Epithelial cell of proximal tubule (primary cell): ENCODE measurements around the gene DPYSL4. TPM values are rescaled to one million over a fixed set of nuclear protein-coding genes. Genes with fewer than 3 reads are reported as not detected.

Source experiments
- DNase-seq: peaks from one replicate; pipeline ENCODE4 v3.0.0-alpha.2; 2011; ENCODE audit warnings: low read depth
- H3K4me3 ChIP-seq: 2 replicates; pipeline ENCODE4 v1.5.1; 2011; ENCODE audit warnings: low read depth, mild to moderate bottlenecking, low read length
- total RNA-seq: library from RNA; depleted of rRNA; stranded (reverse); fragments of >200 nt; gene quantifications from 2 replicates; pipeline ENCODE4 v1.2.3, GENCODE V29; 2015
- TF ChIP-seq, protein P1 (sequence below): conservative IDR thresholded peaks from 2 replicates; pipeline ENCODE4 v1.5.1; 2012; ENCODE audit warnings: low read depth, mild to moderate bottlenecking, low read length

The DPYSL4 gene
- total RNA-seq, 1 donor from 2014 or later: 3.3 TPM

DNA sequence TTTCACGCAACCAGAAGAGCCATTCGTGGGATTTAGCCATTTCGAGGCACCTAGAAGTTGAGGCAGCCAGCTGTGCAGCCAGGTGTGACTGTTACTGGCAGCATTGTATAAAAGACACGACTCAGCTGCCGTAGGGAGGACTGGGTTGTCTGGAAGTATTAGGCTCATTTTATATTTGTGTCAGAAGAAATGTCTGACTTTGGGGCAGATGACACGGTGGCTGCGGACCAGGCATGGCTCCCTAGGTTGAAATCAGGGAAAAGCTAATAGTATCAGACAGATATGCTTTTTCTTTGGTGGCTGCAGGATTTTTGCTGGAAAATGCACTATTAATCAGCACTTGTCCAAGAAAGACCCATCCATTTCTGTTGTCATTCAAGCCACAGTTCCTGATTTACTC is 4.2 kb upstream of the DPYSL4 start:
- TF ChIP-seq, protein P1, sequence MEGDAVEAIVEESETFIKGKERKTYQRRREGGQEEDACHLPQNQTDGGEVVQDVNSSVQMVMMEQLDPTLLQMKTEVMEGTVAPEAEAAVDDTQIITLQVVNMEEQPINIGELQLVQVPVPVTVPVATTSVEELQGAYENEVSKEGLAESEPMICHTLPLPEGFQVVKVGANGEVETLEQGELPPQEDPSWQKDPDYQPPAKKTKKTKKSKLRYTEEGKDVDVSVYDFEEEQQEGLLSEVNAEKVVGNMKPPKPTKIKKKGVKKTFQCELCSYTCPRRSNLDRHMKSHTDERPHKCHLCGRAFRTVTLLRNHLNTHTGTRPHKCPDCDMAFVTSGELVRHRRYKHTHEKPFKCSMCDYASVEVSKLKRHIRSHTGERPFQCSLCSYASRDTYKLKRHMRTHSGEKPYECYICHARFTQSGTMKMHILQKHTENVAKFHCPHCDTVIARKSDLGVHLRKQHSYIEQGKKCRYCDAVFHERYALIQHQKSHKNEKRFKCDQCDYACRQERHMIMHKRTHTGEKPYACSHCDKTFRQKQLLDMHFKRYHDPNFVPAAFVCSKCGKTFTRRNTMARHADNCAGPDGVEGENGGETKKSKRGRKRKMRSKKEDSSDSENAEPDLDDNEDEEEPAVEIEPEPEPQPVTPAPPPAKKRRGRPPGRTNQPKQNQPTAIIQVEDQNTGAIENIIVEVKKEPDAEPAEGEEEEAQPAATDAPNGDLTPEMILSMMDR: no peak
- no peak overlapping the region for H3K4me3 ChIP-seq

DNA sequence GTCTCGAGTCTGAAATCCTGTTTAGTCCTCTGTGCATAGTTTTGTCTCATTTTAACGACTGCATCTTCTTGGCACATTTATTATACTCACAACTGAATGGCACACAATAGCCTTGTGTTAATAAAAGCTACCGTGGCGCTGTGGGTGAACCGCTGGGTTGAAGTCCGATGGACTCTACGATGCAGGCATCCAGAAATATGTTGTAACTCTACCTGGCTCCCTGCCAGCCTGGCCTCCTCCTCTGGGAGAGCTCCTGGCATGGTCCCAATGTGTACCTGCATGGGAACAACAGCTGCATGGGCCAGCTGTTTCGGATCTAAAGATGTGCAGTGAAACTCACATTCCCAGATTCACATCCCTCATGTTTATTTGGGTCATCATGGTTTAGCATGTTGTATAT is 3.7 kb upstream of the DPYSL4 start:
- no peak for DNase-seq
- H3K4me3 ChIP-seq: no peak overlapping the region
- TF ChIP-seq, protein P1: no peak

More for the DNA sequence above, 4.2 kb upstream of the DPYSL4 start:
- DNase-seq: no peak

DNA sequence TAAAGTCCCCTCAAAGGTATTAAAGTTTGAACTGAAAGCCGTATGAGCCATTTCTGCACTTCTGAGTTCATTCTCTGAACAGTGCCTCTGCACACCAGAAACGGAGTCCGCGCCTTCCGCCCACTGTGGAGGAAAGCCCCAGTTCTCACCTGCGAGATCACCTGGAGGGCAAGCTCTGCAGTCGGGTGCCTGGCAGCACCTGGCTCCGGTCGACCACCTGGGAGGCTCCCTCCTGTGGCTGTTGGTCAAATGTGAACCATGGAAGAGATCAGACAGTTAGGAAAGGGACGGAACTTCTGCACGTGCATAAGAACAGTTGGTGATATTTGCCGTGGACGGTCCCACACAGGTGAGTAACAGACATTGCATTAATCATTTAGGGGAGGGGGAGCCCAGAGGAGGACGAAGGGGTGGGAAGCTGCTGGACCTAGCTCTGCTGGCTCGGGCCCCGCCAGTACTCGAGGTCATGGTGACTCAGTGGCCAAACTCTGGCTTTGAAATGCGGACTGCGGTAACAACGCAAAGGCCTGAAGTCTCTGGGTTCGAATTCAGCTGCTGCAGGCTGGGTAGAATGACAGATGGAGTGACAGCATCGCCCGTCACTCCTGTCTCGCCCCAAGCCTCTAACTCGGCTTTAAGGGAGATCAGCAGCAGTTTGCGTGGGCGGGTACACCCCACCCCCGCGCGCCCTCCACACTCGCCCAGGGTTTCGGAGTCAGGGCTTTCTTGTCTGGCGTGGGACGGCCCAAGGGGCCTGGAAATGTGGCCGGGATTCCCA is 1.7 kb upstream of the DPYSL4 start:
- DNase-seq: no peak
- TF ChIP-seq, protein P1: no peak
- H3K4me3 ChIP-seq: no peak overlapping the region

DNA sequence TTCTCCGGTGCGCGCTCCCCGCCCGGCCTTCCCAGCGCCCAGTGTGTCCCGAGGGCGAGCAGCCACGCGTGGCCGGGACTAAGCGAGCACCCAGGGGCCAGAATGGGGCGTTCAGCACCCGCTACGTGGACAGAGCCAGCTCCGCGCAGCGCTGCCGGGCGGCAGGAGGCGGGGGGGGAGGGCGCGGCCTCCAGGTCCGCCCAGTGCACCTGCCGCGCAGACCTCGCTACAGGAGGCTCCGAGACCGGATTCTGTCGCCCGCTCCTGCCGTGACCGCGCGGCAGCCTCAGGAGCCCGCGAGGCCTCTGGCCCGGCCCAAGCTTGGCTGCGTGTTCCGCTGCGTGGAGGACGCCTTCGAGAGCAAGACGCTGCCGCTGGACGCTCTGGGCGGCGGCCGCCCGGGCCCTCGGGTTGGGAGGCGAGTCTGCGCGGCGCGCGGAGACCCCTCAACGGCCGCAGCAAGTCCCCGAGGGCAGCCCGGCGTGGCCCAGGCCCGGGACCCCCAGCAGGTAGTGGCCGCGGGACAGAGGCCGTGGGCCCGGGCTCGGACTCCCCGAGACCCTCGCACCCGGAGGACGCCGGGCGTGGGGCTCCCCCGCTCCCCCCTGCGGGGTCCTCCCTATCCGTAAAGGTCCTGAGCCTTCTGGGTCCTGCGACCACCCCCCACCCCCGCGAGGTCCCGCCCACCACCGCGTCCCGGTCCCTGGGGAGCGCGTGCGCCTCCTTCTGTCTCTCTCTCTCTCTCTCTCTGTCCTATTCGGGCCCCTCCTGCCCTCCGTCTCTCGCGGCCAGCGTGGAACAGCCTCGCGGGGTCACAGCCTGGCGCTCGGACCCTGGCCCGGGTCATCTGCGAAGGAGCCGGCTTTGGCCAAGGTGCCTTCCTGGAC is 904 bp upstream of the DPYSL4 start:
- TF ChIP-seq, protein P1: no peak
- H3K4me3 ChIP-seq: peak overlapping the region; percentile 22
- no peak for DNase-seq

DNA sequence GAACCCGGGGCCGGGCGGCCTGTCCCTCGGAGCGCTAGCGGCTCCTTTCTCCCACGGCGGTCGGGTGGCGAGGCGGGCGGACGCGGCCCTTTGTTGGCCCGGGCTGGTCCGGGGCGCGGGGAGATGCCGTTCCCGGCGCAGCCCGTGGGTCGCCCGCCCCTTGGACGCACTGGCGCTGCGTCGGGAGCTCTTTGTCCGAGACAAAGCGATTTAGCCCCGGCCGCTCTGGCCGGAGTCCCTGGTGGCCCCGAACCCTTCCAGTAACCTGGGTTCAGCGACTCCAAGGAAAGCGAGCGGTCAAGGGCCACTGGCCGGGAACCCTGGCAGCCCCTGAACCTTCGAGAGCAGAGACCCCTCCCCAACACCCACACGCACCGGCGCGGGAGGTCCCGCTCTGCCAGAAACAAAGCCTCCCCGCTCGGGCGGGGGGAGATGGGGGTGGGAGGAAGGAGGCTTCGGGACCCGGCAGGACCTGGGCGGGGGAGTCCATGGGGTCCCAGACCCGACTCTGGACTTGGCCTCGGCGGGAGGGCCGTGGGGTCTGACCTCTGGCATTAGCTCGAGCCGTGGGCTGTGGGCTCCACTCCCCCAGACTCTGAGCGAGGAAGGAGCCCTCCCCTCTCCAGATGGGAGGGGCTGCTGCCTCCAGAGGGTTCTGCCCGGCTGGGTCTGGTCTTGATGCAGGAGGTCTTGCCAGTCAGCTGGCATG is 836 bp downstream of the DPYSL4 start:
- TF ChIP-seq, protein P1: no peak
- no peak overlapping the region for H3K4me3 ChIP-seq
- DNase-seq: no peak

DNA sequence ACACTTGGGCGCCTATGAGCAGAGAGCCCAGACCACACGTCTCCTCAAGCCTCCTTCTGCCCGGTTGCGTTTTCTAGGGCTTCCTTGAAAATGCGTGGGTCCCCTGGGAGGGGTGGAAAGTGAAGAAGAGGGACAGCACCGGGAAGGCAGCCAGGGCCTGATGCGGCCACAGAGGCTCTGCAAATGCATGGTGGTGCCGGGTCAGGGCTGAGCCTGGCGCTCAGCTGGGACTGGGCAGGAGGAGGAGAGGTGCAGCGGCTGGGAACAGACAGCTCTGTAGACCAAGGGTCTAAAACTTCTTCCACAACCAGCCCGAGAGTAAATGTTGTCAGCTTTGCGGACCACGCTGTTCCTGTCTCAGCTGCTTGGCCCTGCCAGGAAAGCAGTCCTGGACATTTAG is 1.6 kb downstream of the DPYSL4 start:
- TF ChIP-seq, protein P1: no peak
- H3K4me3 ChIP-seq: no peak overlapping the region
- no peak for DNase-seq
